NCI-H526 treated with DMSO at 0.1 percent for 48 hours (cell line): Measurements from ENCODE around the gene NKTR.

Source experiments
- DNase-seq: peaks from one replicate; lab custom pipeline; 2025; lab: John Stamatoyannopoulos, UW

Gene NKTR

GRCh38 chr3:42696356-42697288 lies 96.1 kb downstream of the NKTR start:
- DNase-seq: no peak

- DNase-seq: no peak
Measured at GRCh38 chr3:42697289-42698051, 97.0 kb downstream of the NKTR start.
